Effector memory CD4-positive, alpha-beta T cell (primary cell): ENCODE results near the gene FZR1.

Experiments used
- DNase-seq, 3 donors: peaks; one replicate each; pipeline ENCODE4 v3.0.0-alpha.2; 2020
- H3K27ac ChIP-seq: 2 replicates; pipeline ENCODE4 v1.7.0; 2013; ENCODE audit warnings: mild to moderate bottlenecking, low read length, moderate library complexity; ENCODE audit not compliant: insufficient read depth, poor library complexity, severe bottlenecking
- H3K27me3 ChIP-seq: replicated peaks from 2 replicates; pipeline ENCODE4 v1.7.0; 2013; ENCODE audit warnings: mild to moderate bottlenecking, low read length; ENCODE audit not compliant: insufficient read depth, control insufficient read depth, poor library complexity, severe bottlenecking
- H3K36me3 ChIP-seq: 2 replicates; pipeline ENCODE4 v1.7.0; 2013; ENCODE audit warnings: mild to moderate bottlenecking, low read length, moderate library complexity; ENCODE audit not compliant: control insufficient read depth, insufficient read depth
- H3K4me1 ChIP-seq: 2 replicates; pipeline ENCODE4 v1.7.0; 2013; ENCODE audit warnings: low read length, mild to moderate bottlenecking; ENCODE audit not compliant: control insufficient read depth, insufficient read depth, poor library complexity, severe bottlenecking
- H3K4me3 ChIP-seq: 2 replicates; pipeline ENCODE4 v1.7.0; 2013; ENCODE audit warnings: low read length, low read depth, mild to moderate bottlenecking; ENCODE audit not compliant: insufficient read depth, poor library complexity, severe bottlenecking
- H3K9me3 ChIP-seq: 2 replicates; pipeline ENCODE4 v1.7.0; 2013; ENCODE audit warnings: mild to moderate bottlenecking, low read length, moderate library complexity; ENCODE audit not compliant: control insufficient read depth

Gene FZR1

GRCh38 chr19:3531716-3532115, 25.6 kb downstream of the FZR1 start:
- DNase-seq: no peak
- H3K36me3 ChIP-seq: peaks cover 69% of the 10 kb centered on the region

GRCh38 chr19:3532154-3532786, 26.2 kb downstream of the FZR1 start:
- H3K4me1 ChIP-seq: no peaks in the 10 kb centered on the region
- no peaks in the 10 kb centered on the region for H3K9me3 ChIP-seq
- H3K36me3 ChIP-seq: peaks cover 63% of the 10 kb centered on the region

More at GRCh38 chr19:3531716-3532115, 25.6 kb downstream of the FZR1 start:
- H3K4me1 ChIP-seq: no peaks in the 10 kb centered on the region
- H3K4me3 ChIP-seq: no peak overlapping the region
- H3K9me3 ChIP-seq: no peaks in the 10 kb centered on the region
- no peaks in the 10 kb centered on the region for H3K27me3 ChIP-seq
- no peak overlapping the region for H3K27ac ChIP-seq

GRCh38 chr19:3533033-3533432, 26.9 kb downstream of the FZR1 start:
- DNase-seq: no peak
- Histone ChIP-seq H3K36me3 (peaks cover 62% of the 10 kb centered on the region), H3K4me1 (no peaks in the 10 kb centered on the region), H3K4me3 (no peak overlapping the region), H3K27me3 (no peaks in the 10 kb centered on the region), H3K27ac (no peak overlapping the region), H3K9me3 (no peaks in the 10 kb centered on the region)

More at GRCh38 chr19:3532154-3532786, 26.2 kb downstream of the FZR1 start:
- H3K4me3 ChIP-seq: no peak overlapping the region
- DNase-seq: no peak
- no peaks in the 10 kb centered on the region for H3K27me3 ChIP-seq
- no peak overlapping the region for H3K27ac ChIP-seq

GRCh38 chr19:3533563-3534216, 27.6 kb downstream of the FZR1 start:
- Histone ChIP-seq H3K4me1 (no peaks in the 10 kb centered on the region), H3K9me3 (no peaks in the 10 kb centered on the region), H3K27ac (no peak overlapping the region), H3K27me3 (no peaks in the 10 kb centered on the region), H3K36me3 (peaks cover 56% of the 10 kb centered on the region), H3K4me3 (no peak overlapping the region)
- DNase-seq: no peak

- Histone ChIP-seq H3K27me3 (no peaks in the 10 kb centered on the region), H3K27ac (no peak overlapping the region), H3K36me3 (peaks cover 59% of the 10 kb centered on the region), H3K4me3 (no peak overlapping the region), H3K4me1 (no peaks in the 10 kb centered on the region), H3K9me3 (no peaks in the 10 kb centered on the region)
- no peak for DNase-seq
Observed at GRCh38 chr19:3534375-3535234, 28.5 kb downstream of the FZR1 start.

DNA sequence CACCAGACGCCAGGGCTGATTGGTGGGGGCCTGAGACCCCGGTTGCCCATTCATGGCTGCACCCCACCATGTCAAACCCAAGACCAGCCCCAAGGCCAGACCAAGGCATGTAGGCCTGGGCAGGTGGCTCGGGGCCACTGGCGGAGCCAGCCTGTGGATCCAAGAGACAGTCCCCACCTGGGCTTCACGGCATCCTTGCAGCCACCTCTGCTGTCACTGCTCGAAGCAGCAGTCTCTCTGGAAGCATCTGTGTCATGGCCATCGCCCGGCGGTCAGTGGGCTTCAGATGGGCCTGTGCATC, 29.1 kb downstream of the FZR1 start:
- no peak for DNase-seq
- no peaks in the 10 kb centered on the region for H3K4me1 ChIP-seq
- no peaks in the 10 kb centered on the region for H3K9me3 ChIP-seq
- H3K27ac ChIP-seq: no peak overlapping the region
- H3K36me3 ChIP-seq: peaks cover 62% of the 10 kb centered on the region
- no peak overlapping the region for H3K4me3 ChIP-seq
- no peaks in the 10 kb centered on the region for H3K27me3 ChIP-seq

- Histone ChIP-seq H3K4me1 (no peaks in the 10 kb centered on the region), H3K4me3 (no peak overlapping the region), H3K36me3 (peaks cover 62% of the 10 kb centered on the region)
Observed at GRCh38 chr19:3535563-3535965, 29.5 kb downstream of the FZR1 start.

GRCh38 chr19:3535981-3536380, 29.9 kb downstream of the FZR1 start:
- no peak overlapping the region for H3K27ac ChIP-seq
- H3K36me3 ChIP-seq: peaks cover 59% of the 10 kb centered on the region
- H3K27me3 ChIP-seq: no peaks in the 10 kb centered on the region
- no peak overlapping the region for H3K4me3 ChIP-seq
- H3K4me1 ChIP-seq: no peaks in the 10 kb centered on the region
- H3K9me3 ChIP-seq: no peaks in the 10 kb centered on the region
- no peak for DNase-seq

More at GRCh38 chr19:3535563-3535965, 29.5 kb downstream of the FZR1 start:
- Histone ChIP-seq H3K9me3 (no peaks in the 10 kb centered on the region), H3K27me3 (no peaks in the 10 kb centered on the region), H3K27ac (no peak overlapping the region)
- DNase-seq: no peak

- Histone ChIP-seq H3K36me3 (peaks cover 53% of the 10 kb centered on the region), H3K27ac (no peak overlapping the region), H3K9me3 (no peaks in the 10 kb centered on the region), H3K4me3 (no peak overlapping the region), H3K27me3 (no peaks in the 10 kb centered on the region), H3K4me1 (no peaks in the 10 kb centered on the region)
- no peak for DNase-seq
Observed at GRCh38 chr19:3536429-3537100, 30.5 kb downstream of the FZR1 start.
